NCI-H1436 treated with DMSO at 0.1 percent for 48 hours (cell line): Measurements from ENCODE around the gene DSC3.

Source experiments
- DNase-seq: peaks from one replicate; lab custom pipeline; 2025; lab: John Stamatoyannopoulos, UW

The DSC3 gene

GRCh38 chr18:31042406-31043181, at the start of gene DSC3:
Gene DSC3 (minus strand): TSS chr18:31042742. CDS start chr18:31042660, 82 bp downstream.
- DNase-seq: no peak

GRCh38 chr18:31091350-31091749, 48.8 kb upstream of the DSC3 start:
- no peak for DNase-seq

DNA sequence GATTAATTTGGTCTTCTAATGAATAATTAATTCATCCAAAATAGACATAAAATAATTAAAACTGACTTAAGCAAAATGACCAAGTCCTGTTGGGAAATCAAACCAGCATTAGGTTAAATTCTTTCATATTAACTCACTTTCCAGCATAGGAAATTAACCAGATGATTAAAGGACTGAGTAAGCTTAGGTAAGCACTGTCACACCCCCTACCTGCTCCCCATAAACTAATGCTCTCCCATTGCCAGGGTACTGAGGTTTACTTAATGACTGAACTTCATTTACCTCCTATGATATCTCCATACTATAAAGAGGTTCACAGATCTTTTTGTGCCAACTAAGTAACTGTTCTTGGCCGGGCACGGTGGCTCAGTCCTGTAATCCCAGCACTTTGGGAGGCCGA, 46.0 kb upstream of the DSC3 start:
- no peak for DNase-seq

GRCh38 chr18:31079973-31080372, 37.4 kb upstream of the DSC3 start:
- DNase-seq: no peak

- DNase-seq: no peak
Observed at GRCh38 chr18:31077878-31078277, 35.3 kb upstream of the DSC3 start.

DNA sequence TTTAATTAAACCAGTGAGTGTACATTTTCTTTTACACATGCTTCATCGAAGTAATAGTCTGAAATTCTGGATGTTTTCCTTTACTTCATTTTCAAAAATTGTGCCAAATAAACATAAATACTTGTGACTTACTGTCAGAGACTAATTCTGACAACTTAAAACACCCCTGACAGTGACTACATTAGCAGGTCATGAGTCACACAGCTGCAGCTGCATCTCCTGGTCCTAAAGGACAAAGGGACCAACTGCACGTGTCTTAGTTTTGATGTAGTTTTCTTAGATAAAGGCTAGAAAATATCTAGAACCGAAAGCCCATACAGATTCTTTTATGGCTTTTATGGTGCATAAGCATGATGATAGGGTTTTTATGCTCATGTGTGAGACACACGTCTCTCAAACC, 29.6 kb upstream of the DSC3 start:
- no peak for DNase-seq

DNA sequence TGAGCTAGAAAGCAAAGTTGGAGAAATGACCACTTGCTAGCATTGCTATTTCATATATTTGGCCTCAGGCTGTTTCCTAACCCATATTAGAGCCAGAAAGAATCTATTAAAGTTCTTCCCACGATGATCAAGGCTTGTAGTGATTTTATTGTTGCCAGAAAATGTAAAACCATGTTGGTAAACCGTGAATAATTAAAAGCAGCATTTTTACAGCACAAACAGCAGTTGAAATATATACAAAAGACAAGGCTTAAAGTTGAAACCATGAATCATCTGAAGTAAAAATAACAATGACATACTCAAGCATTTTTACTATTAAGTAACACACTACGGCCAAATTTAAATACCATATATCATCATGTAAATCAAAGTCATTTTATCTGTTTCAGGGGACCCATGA, 27.7 kb upstream of the DSC3 start:
- no peak for DNase-seq

GRCh38 chr18:31066266-31066665, 23.7 kb upstream of the DSC3 start:
- no peak for DNase-seq

GRCh38 chr18:31065036-31065773, 22.7 kb upstream of the DSC3 start:
- no peak for DNase-seq

GRCh38 chr18:31064130-31064529, 21.6 kb upstream of the DSC3 start:
- DNase-seq: no peak

DNA sequence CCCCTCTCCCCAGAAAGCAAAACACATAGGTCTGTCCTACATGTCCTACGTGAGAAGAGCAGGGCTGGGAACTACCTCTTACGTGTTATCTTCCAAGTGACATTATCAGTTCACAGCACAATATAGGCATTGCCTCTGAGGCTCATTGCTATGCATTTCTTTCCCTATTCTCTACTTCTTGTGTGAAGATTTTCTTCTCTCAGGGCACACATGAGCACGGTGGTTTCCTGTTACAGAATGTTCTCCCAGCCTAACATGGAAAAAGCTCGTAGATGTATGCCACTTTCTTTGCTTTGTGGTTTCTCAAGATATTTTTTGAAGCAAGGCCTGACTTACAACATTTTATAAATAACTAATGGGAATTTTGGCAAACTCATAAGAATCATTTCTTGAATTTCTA, 19.4 kb upstream of the DSC3 start:
- DNase-seq: no peak

DNA sequence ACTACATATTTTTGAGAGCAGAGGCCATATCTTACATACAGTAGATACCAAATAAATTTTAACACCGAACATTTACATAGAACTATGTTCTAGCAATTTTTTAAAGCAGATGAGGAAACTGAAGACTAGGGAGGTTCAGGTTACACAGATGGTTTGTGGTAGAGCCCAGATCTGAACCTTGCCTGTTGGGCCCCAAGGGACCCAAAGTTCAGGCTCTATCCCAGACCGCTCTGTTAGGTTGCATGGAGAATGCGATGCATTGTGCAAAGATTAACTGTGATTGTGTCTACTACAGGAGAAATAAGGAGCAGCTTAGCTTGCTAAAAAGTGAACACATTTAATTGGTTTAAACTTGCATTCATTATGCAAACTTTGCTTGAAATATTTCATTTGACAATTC, 16.4 kb upstream of the DSC3 start:
- no peak for DNase-seq

DNA sequence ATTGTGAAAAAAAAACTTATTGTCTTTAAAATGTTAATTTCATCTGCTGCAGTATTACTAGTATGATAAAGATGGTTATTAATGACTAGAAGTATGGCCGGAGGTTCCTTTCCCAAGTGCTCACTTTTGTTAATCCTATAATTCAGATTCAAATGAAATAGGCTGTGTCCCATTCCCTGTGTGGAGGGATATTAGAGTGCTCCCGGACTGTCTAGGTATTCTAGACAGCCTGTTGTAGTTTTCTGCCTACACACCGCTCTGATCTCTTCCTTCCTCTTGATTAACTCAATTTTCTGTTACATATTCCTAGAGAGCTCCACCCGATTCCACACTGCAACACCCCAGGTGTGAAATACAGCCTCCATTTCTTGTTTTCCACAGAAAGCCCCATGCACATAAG, 15.4 kb upstream of the DSC3 start:
- DNase-seq: no peak

GRCh38 chr18:31057051-31057450, 14.5 kb upstream of the DSC3 start:
- DNase-seq: no peak

GRCh38 chr18:31056296-31056695, 13.8 kb upstream of the DSC3 start:
- DNase-seq: no peak

DNA sequence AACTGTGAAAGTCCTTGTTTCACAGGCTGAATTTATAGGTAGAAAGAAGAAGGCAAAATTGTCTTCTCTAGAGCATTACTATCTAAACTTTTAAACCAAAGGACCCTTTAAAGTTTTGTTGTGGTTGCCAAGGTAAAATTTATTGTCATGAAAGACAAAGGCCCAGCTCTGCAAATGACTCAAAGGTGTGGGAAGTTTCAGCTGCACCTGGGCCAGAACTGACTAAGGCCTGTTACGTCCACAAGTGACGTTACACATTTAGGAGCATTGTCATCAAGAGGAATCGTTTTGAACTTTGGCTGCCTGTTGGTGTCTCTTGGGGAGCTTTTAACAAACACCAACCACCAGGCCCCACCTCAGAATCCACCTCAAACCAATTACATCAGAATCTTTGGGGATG, 8.1 kb upstream of the DSC3 start:
- DNase-seq: no peak

DNA sequence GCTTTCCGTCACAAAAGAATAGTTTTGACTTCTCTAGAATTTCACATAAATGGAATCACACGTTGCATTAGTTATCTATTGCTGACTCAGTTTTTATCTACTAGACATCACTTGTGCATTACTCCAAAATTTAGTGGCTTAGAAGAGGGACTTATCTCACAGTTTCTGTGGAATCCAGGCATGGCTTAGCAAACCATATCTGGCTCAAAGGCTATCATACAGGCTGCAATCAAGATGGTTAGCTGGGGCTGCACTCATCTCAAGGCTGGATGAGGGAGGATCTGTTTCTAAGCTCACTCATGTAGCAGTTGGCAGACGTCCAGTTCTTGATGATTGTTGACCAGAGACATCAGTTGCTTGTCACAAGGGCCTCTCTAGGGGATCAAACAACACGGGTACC, 6.6 kb upstream of the DSC3 start:
- DNase-seq: no peak

DNA sequence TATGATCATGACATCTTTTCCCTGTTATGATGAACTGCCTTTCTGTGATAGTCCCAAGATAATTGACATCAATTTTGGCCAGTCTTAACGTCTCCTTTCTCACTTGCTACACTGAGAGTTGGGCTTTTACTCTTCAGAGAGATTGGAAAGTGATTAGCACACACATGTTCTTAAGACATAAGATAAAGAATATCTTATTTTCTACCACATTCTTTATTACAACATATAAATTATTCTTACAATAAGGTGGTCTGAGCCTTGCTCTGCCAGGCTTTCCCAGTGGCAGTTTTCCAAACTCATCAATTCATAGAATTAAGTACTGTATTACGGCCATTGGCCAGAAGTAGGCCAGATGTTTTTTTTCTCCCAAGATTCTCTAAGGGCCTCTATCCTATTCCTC, 5.7 kb upstream of the DSC3 start:
- DNase-seq: no peak

DNA sequence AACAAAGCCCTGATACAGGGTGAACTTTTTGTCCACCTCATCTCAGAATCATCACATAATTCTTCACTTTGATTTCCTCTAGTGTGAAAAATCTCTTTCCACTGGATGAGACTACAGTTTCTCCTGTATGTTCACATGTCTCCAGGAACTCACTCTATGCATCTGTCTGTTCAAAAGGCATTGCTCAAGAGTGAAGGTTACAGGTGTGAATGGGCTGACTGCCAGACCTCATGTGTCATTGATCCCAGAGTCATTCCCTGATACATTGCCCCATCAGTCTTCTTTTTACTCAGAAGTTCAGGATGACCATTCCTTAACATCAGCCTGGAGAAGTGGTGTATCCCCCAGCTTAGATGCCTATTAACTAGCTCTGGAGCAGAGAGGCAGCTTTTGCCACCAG, 4.4 kb upstream of the DSC3 start:
- no peak for DNase-seq

DNA sequence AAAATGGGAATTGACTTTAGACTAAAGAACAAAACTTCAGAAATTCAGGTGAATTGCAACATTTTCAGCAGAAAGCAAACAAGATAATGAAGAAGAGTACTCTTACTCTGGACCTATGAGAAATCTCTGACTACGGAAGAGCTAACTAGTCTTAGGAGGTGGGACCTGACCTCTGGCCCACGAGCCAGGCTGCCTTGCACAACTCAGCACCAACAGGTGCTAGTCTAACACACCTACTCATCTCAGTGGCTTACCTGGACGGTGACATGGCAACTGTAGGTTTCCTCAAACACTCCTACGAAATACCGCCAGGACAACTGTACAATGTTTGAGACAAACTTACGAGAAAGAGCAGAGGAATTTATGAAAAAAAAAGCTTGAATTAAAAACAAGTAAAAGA, 3.1 kb upstream of the DSC3 start:
- DNase-seq: no peak

DNA sequence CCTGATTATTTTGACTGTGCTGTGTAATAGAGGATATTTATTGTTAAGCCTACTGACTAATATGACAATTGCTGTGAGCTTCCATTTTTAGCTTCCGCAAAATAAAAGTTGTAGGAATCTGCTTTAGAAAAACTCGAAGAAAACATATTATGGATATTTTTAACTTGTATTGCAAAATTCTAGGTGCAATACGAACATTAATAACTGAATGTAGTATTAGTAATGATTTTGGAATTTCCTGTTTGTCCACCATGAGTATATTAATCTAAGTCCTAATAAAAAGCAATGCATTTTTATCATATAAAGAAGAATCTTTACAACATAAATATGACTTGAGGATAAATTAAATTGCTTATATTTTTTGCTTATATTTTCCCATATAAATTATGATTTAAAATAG, 2.4 kb upstream of the DSC3 start:
- DNase-seq: no peak

- DNase-seq: no peak
Observed at GRCh38 chr18:31043709-31044108, 1.2 kb upstream of the DSC3 start.

DNA sequence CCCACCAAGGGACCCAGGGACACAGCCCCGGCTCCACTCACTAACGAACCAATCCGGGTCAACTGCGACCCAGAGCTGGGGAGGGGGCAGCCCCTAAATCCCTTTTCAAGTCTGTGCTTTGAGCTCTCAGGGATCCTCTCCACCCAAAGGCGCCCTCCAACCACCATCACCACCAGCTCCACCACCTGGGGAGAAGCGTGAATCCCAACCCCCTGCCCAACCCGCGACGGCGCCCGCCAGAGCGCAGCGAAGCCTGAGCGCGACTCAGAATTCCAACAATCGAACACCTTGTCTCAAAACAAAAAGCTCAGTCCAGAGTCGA, 497 bp downstream of the DSC3 start:
- no peak for DNase-seq
